Stimulated activated CD4-positive, alpha-beta T cell treated with anti-CD3 and anti-CD28 coated beads, Interleukin-2, amount 100 ng/mL, for 48 hours (primary cell): ENCODE data around the gene KCNK7.
"Not testable (repeated sequence)": the region's sequence is repeated elsewhere in the genome, so short reads cannot be mapped to it uniquely, and the experiment has no call there.

Experiments
- DNase-seq, 2 donors: peaks; one replicate each; pipeline ENCODE4 v3.0.0-alpha.2; 2020

The KCNK7 gene

GRCh38 chr11:65595543-65596281 lies at the start of gene KCNK7:
TSS of gene KCNK7 (minus strand) at chr11:65595800. CDS start at chr11:65595772, 28 bp downstream.
- no peak for DNase-seq

- DNase-seq = no peak
These were observed 49.2 kb upstream of the KCNK7 start for GRCh38 chr11:65644837-65645236.

- peak in 1 of 2 donors; percentile 26 for DNase-seq
These were observed 48.4 kb upstream of the KCNK7 start for GRCh38 chr11:65643971-65644370.

- DNase-seq = no peak
These were observed 46.5 kb upstream of the KCNK7 start for GRCh38 chr11:65642014-65642671.

GRCh38 chr11:65641297-65642013 lies 45.9 kb upstream of the KCNK7 start:
- no peak for DNase-seq

GRCh38 chr11:65640483-65641296 lies 45.1 kb upstream of the KCNK7 start:
- DNase-seq = no peak

- peak in 1 of 2 donors; percentile 32 for DNase-seq
These were observed 44.3 kb upstream of the KCNK7 start for GRCh38 chr11:65639623-65640482.

GRCh38 chr11:65639228-65639597 lies 43.6 kb upstream of the KCNK7 start:
- not testable (repeated sequence) for DNase-seq

GRCh38 chr11:65637794-65638419 lies 42.3 kb upstream of the KCNK7 start, which contains the start of gene SIPA1:
TSS of gene SIPA1 (plus strand) at chr11:65638101. CDS start at chr11:65640922, 2,821 bp downstream.
- DNase-seq = peak; percentile 73 to 83

GRCh38 chr11:65637032-65637557 lies 41.5 kb upstream of the KCNK7 start:
- no peak for DNase-seq

GRCh38 chr11:65636108-65637031 lies 40.8 kb upstream of the KCNK7 start:
- DNase-seq = no peak

GRCh38 chr11:65634905-65635731 lies 39.5 kb upstream of the KCNK7 start:
- DNase-seq = no peak

GRCh38 chr11:65634440-65634839 lies 38.8 kb upstream of the KCNK7 start:
- DNase-seq = no peak

- no peak for DNase-seq
These were observed 38.5 kb upstream of the KCNK7 start for GRCh38 chr11:65634109-65634436.

- DNase-seq = no peak
These were observed 37.9 kb upstream of the KCNK7 start for GRCh38 chr11:65633390-65634108.

- DNase-seq = no peak
These were observed 34.6 kb upstream of the KCNK7 start for GRCh38 chr11:65630215-65630614.

- DNase-seq = no peak
These were observed 34.0 kb upstream of the KCNK7 start for GRCh38 chr11:65629579-65629978.

GRCh38 chr11:65627202-65627601 lies 31.6 kb upstream of the KCNK7 start:
- DNase-seq = no peak
